Glomerular visceral epithelial cell (primary cell): Measurements from ENCODE around the gene ANXA6.

Source experiments
- DNase-seq: peaks from one replicate; pipeline ENCODE4 v3.0.0-alpha.2; 2016; ENCODE audit errors: extremely low spot score

The ANXA6 gene

DNA sequence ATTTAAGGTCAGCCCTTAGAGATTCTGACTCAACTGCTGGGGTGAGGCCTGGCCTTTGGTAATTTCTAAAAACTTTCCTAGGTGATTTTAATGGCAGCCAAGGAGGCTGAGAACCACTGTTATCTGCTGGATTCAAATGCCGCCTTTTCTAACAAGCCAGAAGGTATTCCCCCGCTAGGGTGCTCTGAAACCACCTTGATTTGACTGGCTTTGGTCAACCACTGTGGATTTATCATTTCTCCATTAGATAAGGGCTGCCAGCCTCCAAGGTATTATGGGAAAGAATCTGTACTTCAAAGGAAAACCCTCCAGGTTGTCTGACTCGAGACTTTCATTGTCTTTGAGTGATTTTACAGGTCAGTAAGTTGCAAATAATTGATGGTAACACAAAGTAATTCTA is 4.3 kb downstream of the ANXA6 start:
- no peak for DNase-seq

DNA sequence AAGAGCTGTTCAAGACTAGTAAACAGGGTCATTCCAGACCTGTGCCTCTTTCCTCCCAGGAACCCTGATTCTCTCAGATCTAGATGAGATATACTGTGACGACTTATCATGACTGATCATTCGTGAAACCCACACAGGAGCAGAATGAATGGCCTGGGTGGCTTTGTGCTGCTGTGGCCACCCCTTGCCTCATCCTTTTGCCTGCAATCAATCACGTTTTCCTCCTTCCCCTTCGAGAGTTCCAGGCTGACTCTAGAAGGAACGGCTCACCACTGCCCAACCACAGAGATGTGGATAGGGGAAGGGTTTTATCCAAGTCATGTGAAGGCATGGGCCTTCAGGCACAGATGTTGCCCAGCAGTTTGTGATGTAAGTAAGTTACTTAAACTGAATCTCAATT is 5.8 kb downstream of the ANXA6 start:
- no peak for DNase-seq

DNA sequence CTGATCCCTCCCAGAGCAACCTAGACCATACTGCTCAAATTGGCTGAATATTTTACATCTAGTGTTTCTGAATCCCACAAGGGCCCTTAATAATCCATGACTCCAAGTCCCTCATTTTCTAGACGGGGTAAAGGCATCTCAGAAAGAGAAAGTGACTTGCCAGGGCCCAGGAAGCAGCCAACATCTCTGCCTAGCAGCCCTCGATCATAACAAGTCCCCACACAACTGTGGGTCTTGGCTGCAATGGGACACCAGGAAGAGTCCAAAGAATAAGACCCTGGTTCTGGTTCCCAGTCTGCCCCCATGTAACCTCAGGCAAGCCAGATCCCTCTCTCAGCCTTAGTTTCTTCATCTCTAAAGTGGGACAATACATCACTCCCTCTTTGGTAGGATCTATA is 6.3 kb downstream of the ANXA6 start:
- DNase-seq, result no peak

DNA sequence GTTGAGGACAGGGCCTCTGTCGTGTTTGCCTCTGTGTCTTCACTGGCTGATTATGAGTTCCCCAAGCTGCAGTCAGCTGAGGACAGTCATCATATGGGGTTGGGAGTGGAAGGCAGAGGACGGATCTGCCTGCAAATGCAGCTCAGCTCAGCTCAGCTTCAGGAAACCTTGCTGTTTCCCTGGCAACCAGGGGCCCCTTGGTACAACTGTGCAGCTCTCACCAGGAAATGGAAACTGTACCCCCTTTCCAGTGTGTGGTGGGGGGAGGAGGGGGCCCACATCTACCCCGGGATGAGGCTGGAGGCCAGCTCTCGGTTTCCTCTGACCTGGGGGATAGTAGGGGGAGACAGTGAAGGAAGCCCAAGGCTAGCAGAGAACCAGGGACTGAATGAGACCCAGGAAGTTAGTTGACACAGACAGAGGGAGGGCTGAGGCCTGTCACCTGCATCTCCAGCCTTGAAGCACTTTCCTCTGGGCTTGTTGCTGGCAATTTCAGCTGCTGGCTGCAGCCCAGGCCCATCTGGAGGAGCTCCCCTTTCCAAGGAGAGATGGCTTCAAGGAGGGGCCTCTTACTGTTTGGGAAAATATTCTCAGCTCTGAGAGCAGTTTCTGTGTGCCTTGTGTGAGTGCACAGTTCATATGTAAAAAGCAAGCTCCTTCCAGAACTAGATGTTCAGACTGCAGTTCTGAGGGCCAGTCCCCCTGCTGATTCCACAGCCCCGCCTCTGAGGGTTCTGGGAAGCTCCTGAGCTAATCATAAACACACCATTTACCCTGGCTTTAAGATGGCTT is 6.9 kb downstream of the ANXA6 start:
- peak; percentile 13 for DNase-seq

DNA sequence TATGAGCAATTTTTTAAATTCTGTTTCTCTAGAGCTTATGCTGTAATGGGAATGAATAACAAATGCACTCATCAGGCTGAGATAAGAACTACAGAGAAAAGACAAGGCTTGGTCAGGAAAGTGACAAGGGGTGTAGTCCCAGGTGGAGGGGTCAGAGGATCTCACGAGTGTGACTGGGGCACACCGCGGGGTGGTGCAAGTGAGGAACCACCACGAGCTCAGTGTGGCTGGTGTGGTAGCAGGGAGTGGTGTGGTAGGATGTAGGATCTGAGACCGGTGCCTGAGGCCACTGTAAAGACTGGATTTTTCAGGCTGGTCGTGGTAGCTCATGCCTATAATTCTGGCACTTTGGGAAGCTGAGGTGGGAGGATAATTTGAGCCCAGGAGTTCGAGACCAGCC is 9.0 kb downstream of the ANXA6 start:
- no peak for DNase-seq

DNA sequence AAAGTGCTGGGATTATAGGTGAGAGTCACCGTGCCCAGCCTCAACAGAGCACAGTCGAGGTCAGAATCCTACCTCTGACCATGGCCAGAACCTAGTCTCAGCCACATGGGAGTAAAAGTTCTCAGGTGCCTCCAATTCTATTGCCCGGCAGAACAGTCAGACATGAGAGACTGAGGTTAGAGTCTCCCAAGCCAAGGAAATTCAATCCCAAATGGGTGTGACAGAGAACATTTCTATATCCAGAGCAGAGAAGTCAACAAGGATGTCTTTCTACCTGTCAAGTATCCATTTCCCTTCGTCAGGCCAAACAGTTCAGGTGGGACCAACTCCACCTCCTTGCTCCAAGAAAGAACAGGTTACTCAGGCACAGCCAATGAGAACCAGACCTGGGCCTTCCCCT is 10.5 kb downstream of the ANXA6 start:
- DNase-seq, result no peak

DNA sequence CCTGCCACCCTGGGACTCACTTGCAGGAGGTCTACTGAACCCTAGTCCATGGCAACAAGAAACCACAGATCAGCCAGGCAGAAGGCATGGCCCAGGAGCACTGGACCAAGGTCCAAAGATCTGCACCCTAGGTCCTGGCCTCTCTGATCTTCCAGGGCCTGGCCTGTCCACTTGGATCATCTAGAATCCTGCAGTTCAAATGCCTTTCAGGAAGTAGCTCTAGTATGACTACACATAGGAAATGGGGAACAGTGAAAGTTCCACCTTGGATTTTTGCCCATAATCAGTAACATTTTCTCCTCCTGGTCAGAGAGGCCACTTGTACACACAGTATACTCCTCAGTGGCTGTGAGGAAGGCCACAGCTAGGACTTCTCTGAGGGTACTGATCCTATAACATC is 11.5 kb downstream of the ANXA6 start:
- DNase-seq, result no peak

DNA sequence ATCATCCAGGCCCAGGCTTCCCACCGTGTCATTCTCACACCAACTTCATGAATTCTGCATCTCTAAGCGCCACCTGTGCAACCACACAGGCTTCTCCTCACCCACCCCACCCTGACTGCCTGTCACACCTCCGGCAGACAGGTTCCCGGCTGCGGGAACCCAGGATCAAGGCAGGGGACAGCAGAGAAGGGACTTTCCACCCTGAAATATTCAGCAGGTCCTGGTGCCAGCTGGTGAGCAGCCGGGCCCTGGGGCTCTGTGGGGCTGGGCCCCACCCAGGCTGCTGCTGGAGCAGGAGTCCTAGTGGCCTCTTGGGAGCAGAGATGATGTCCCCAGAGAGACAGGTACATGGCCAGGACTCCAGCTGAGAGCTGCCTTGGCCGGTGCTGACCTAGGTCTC is 12.7 kb downstream of the ANXA6 start:
- DNase-seq, result no peak

DNA sequence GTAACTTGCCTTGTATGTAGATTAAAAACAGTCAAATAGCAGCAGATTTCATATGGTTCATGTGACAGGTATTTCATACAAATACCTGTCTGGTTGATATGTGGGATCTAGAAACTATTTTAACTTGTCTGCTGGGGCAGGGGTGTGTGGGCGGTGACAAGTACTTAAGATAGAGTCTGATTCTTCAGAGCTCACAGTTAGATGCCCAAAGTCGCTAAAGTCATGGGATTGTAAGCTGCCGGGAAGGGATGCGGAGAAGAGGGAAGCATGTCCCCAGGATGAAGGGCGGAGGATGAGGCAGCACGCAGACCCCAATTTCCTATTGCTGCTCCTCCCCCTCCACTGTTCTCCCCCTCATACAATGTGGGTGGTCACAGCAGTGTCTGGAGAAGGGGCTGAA is 13.3 kb downstream of the ANXA6 start:
- DNase-seq, result no peak

DNA sequence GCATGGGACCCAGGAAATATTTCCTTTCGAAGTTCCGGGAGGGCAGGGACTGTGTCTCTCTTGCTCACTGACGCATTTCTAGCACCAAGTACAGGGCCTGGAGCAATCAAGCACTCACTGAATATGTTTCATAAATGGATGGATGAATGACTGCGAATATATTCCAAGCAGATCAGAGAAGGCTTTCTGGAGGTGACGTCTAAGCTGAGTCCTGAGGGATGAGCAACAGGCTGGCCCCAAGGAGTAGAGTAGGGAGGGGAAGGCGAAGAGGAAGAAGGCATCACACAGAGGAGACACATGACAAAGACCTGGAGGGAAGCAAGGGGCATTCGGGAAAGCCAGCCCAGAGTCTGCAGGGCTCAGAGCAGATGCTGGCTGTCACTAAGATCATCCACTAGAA is 13.9 kb downstream of the ANXA6 start:
- no peak for DNase-seq

DNA sequence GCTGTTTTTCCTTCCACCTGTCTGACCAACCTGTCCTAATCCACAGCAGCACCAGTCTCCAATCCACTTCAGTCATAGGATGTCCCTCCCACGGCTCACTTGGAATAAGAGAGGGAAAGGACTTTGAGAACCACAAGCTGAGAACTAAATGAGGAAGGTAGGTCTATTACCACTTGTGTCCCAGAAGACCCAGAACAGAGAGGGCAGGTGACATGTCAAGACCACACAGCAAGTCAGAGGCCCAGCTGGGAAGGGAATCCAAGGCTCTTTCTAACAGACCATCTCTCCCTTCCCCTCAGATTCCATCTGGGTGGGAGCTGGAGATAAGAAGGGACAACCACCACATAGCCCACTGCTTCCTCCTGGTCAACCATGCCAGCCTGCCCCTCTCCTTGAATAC is 14.6 kb downstream of the ANXA6 start:
- DNase-seq, result no peak

DNA sequence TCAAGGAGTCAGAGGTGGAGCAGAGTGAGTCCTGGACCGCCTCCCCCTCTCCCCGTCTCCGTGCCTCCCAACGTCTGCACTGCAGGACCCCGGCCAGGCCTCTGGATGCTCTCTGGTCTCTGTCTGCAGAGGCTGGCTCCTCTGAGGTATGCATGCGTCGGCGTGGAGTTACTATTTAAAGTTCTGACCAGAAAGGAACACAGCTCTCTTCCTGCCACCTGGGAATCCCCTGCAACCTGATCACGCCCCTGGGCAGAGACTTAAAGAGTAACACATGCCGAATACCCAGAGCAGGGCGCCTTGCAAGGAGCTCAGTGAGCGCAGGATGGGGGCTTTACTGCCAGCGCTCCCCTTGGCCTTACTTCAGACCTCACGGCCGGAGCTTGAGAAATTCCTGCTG is 16.0 kb downstream of the ANXA6 start:
- DNase-seq, result no peak

DNA sequence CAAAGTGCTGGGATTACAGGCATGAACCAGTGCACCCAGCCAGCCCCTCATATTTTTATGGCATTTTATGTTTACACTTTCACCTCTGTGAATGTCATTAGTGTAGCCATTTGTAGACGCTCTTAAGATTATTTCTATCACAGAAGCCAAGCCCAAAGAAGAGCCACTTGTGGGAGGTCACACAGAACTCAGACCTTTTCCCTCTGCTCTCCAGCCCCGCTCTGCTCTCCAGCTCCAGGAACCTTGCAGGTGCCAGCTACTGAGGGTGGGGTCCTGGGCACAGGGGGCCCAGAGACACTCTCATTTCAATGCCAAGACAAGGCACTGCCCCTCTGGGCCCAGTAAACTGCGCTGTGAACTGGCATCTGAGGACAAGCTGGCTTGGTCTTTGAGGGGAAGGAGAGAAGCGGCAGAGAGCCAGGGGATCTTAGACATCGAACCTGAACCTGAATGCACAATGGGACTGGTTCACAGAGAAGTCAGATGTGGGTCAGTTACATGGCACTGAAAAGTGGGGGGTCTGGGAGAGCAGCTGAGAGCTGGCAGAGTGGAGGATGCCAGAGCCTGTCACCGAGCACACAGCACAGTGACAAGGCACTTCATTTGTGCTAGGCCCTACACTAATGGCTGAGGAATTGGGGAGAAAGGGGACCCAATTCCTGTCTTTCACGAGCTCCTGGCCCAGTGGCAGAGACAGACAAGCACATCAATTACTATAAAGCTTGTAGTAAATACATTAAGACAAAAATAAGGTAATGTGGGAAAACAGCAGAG is 16.7 kb downstream of the ANXA6 start:
- DNase-seq, result no peak

DNA sequence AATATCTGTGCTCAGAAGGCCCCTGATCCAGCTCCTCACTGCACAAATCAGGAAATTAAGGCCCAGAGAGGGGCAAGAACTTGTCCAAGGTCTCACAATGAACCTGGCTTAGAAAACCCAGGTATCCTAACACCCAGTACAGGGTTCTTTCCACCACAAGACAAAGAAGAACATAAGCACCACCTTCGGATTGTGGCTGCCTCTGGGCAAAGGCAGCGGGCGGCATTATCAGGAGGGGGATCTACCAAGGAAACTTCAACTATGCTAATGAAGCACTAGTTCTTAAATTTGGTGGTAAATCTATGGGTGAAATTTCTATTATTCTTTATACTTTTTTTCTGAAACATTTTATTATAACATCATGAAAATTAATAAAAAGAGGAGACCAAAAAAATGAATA is 17.9 kb downstream of the ANXA6 start:
- no peak for DNase-seq

DNA sequence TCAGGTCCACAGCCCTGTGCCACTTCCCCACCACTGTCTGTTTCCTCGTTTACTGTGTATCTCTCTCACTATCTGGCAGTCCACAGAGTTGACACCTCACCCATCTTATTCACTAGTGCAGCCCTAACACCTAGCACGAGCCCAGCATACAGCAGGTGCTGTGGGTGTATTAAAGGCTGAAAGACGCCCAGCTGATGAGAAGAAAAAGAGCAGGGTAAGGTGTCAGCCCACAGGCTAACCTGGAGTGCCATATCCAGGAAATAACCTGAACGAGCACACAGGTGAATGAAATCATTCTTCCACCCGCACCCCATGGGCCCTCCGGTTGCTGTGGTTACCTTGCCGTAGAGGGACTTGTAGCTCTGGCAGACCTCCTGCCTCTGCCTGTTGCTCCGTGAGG is 18.6 kb downstream of the ANXA6 start:
- no peak for DNase-seq

DNA sequence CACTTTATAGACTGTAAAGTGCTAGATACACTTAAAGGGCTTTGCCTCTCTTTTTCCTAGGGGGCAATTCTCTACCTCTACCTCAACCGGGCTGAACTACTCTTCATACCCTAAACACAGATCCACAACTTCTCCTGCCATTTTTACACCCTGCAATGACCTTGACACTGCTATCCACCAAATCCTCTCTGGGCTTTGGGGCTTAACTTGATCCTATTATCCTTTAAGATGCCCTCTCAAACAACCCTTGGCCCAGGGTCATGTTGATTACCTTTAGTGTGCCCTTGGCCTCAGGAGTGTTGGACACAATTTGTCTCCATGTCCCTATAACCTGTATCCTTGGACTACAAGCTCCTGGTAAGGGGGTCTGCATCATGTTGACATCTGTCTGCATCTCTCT is 19.5 kb downstream of the ANXA6 start:
- no peak for DNase-seq

DNA sequence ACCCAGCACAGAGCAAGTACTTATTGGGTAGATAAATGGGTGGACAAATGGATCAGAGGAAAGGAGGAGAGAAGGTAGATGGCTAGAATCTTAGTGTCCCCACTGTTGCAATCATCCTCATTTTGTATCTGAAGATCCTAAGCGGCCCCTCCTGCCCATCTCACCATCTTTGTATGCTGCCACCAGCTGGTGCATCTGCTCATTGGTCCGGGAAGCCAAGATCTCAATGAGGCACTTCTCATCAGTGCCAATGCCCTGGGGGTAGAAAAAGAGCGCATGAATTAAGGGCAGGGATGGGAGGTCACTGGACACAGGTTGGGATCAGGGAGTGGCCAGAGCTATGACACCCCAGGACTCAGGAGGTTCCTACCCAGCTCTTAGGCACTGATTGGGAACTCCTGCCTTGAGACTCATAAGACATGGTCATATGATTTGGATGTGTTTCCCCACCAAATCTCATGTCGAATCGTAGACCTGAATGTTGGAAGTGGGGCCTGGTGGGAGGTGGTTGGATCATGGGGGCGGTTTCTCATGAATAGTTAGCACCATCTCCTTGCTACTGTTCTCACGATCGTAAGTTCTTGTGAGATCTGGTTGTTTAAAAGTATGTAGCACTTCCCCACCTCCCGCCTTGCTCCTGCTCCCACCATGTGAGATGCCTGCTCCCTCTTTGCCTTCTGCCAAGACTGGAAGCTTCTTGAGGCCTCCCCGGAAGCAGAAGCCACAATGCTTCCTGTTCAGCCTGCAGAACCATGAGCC is 20.3 kb downstream of the ANXA6 start:
- DNase-seq, result no peak

DNA sequence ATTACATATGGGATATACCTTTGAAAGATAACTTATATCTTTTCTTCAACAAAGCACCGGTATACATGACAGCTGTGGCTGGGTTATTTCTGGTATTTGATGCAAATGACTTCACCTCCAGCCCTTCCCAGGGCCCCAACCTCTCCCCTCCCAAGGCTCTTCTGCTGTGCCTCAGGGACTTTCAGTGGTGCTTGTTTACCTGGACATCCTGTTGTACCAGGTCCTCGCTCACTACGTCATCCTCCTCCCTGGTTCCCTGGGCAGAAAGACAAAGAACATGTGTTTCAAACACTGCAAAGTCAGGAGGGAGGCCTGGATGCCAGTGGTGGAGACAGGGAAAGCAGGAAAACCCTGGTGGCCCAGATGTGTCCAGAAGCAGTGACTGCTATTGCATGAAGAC is 23.4 kb downstream of the ANXA6 start:
- DNase-seq, result no peak

DNA sequence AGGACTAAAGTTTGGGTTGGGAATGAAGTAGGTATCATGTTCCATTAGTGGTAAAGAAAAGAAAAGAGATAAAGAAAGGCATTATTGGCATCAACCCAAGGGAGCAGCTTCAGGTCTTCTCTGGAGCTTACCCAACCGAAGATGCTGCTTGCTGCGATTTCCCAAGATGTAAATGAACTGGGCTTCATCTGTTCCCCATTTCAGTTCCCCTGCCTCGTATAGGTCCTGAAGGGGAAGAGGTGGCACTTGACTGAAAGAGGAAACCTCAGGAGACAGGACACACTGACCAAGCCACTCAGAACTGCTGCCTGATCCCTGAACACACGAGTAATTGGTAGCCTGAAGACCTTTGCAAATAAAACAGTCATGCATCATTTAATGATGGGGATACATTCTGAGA is 24.6 kb downstream of the ANXA6 start:
- DNase-seq, result no peak

DNA sequence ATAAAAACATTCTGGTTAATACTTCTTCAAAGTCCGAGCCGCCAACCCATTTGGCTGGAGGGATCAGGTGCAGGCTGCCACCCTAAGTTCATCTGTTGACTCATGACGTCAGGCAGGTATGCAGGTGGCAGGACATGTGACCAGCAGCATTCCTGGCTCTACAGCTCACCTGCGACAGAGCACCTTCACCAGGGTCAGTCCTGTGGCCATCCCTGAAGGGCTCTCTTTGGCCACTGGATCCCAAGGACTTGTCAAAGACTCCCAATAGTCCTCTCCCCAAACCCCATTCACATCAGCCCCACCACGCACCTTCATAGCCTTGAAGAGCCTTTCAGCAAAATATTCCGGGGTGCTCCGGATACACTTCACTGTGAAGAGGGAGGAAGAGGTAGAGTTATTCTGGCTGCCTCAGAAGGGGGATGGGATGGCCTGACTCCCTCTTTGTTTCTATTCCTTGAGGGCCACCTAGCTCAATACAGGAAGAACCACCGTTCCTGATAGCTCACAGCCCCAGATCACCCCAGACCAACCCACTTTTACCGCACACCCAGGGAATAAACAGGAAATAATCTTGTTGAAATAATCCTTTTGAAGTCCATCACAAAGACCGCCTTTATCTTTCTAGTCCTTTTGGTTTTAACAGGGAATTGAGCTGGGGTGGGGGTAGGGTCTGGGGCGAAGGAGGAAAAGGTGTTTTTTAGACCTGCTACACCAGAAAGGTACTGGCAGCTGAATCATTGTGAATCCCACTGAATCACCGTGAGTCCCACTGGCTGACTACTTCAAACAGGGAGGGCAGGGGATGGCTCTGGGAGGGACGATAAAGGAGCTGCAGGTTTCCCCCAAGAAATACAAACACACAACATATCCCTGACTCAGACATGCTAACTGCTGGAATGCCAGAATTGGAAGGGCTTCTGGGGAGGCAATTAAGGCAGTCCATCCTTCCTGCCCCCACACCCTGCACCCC is 26.4 kb downstream of the ANXA6 start:
- no peak for DNase-seq

DNA sequence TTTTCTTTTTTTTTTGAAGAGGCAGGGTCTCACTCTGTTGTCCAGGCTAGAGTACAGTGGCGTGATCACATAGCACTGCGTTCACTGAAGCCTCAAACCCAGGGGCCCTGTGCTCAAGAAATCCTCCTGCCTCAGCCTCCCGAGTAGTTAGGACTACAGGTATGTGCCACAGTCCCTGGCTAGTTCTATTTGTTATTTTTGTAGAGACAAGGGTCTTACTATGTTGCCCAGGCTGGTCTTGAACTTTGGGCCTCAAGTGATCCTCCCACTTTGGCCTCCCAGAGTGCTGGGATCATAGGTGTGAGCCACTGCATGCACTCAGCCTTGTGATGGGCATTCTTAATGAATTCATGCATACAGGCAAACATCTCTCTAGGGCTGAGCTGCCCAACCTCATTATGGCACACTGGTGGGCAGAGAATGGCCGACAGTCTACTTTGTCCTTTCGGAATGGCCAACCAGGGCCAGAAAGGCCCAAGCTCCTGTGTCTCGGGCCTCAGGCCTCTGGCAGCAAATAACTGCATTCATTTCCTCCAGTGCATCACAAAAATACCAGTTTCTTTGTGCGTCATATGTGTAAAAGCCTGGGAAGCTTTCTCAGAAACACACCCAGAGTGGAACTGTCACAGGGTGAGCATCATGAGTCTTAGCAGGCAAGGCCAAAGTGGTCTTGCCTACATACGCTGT is 27.2 kb downstream of the ANXA6 start:
- DNase-seq, result no peak
